PC-3 (cell line): Measurements from ENCODE around the gene RHBDD1. TPM values are rescaled to one million over a fixed set of nuclear protein-coding genes. Genes with fewer than 3 reads are reported as not detected.
A peak's percentile ranks its signal among the peaks of the same experiment; 100 is the strongest.

Experiments
- ATAC-seq: fragments of 200-7000 bp; cut with Tn5 transposase; 2 replicates; pipeline ENCODE4 v1.9.1; 2020; ENCODE audit warnings: mild to moderate bottlenecking, moderate library complexity
- BruUV-seq: library from RNA; stranded (reverse); fragments of 400-500 nt; replicated peaks from 2 replicates; lab custom pipeline; 2021; lab: Mats Ljungman, UMichigan
- CTCF ChIA-PET: fragments of 300-600 bp; sonication (Branson Sonifier 250); formaldehyde crosslinking; loops from one replicate; lab custom pipeline; 2022; ENCODE audit warnings: antibody characterized with exemption; lab: Charles Lee
- POLR2A ChIA-PET: fragments of 300-600 bp; sonication (Branson Sonifier 250); formaldehyde crosslinking; loops from one replicate; lab custom pipeline; 2022; ENCODE audit warnings: antibody characterized with exemption; ENCODE audit not compliant: unreplicated experiment; lab: Charles Lee
- DNase-seq: peaks from one replicate; pipeline ENCODE4 v3.0.0-alpha.2; 2015
- H2AFZ ChIP-seq: fragments of 300-600 bp; sonication (generic); 2 replicates; pipeline ENCODE4 v1.6.0; 2016; ENCODE audit warnings: antibody characterized with exemption, low read length
- H3F3A ChIP-seq: fragments of 300-600 bp; sonication (generic); one replicate; pipeline ENCODE4 v1.6.0; 2017; ENCODE audit warnings: antibody characterized with exemption, low read length, control low read depth, mild to moderate bottlenecking; ENCODE audit not compliant: unreplicated experiment
- H3K27ac ChIP-seq: fragments of 300-600 bp; sonication (generic); 2 replicates; pipeline ENCODE4 v1.5.1; 2016; ENCODE audit warnings: mild to moderate bottlenecking, low read length
- H3K27me3 ChIP-seq: fragments of 300-600 bp; sonication (generic); 2 replicates; pipeline ENCODE4 v1.6.1; 2016; ENCODE audit warnings: low read length, mixed read lengths
- H3K36me3 ChIP-seq: fragments of 300-600 bp; sonication (generic); 2 replicates; pipeline ENCODE4 v1.6.1; 2016; ENCODE audit warnings: low read depth, mixed run types, low read length, mixed read lengths
- H3K4me1 ChIP-seq: fragments of 300-600 bp; sonication (generic); 2 replicates; pipeline ENCODE4 v1.5.1; 2016; ENCODE audit warnings: low read length; ENCODE audit not compliant: insufficient read depth
- H3K4me2 ChIP-seq: fragments of 300-600 bp; sonication (generic); 2 replicates; pipeline ENCODE4 v1.6.0; 2016; ENCODE audit warnings: low read length
- H3K4me3 ChIP-seq: fragments of 300-600 bp; sonication (generic); 2 replicates; pipeline ENCODE4 v1.5.1; 2016; ENCODE audit warnings: mild to moderate bottlenecking, low read length, mixed read lengths
- H3K79me2 ChIP-seq: fragments of 300-600 bp; sonication (generic); 2 replicates; pipeline ENCODE4 v1.6.1; 2017; ENCODE audit warnings: low read length, mixed read lengths
- H3K9ac ChIP-seq: fragments of 300-600 bp; sonication (generic); 2 replicates; pipeline ENCODE4 v1.6.0; 2016; ENCODE audit warnings: mild to moderate bottlenecking, low read length
- H3K9me2 ChIP-seq: fragments of 300-600 bp; sonication (generic); replicated peaks from 2 replicates; pipeline ENCODE4 v1.6.1; 2016; ENCODE audit warnings: mixed run types, low read length, mixed read lengths
- H3K9me3 ChIP-seq: fragments of 300-600 bp; sonication (generic); 2 replicates; pipeline ENCODE4 v1.6.1; 2016; ENCODE audit warnings: low read length, mixed read lengths
- H4K20me1 ChIP-seq: fragments of 300-600 bp; sonication (generic); 2 replicates; pipeline ENCODE4 v1.6.1; 2016; ENCODE audit warnings: low read length, mixed read lengths
- EZH2 ChIP-seq: fragments of 300-600 bp; sonication (generic); IDR thresholded peaks from one replicate; pipeline ENCODE4 v1.6.1; 2017; ENCODE audit warnings: antibody characterized with exemption, mild to moderate bottlenecking, low read length; ENCODE audit not compliant: unreplicated experiment
- EZH2phosphoT487 ChIP-seq: fragments of 300-600 bp; sonication (generic); IDR thresholded peaks from 2 replicates; pipeline ENCODE4 v1.6.1; 2018; ENCODE audit warnings: mild to moderate bottlenecking, antibody characterized with exemption, low read length, borderline replicate concordance
- intact Hi-C: fragments of 100-400 bp; cut with micrococcal nuclease; formaldehyde crosslinking; loops from 2 replicates; pipeline ENCODE4 v1.9.0; 2023
- total RNA-seq: library from RNA; depleted of rRNA; stranded (reverse); fragments of >200 nt; gene quantifications from 2 replicates; pipeline ENCODE4 v1.2.3, GENCODE V29; 2014
- TF ChIP-seq, protein P1 (sequence below): fragments of 300-600 bp; sonication (generic); conservative IDR thresholded peaks from 2 replicates; pipeline ENCODE4 v1.5.1; 2017; ENCODE audit warnings: antibody characterized with exemption, low read depth, mild to moderate bottlenecking, low read length

Gene RHBDD1
- total RNA-seq, 1 experiment from 2014 or later = 9.1 TPM

DNA sequence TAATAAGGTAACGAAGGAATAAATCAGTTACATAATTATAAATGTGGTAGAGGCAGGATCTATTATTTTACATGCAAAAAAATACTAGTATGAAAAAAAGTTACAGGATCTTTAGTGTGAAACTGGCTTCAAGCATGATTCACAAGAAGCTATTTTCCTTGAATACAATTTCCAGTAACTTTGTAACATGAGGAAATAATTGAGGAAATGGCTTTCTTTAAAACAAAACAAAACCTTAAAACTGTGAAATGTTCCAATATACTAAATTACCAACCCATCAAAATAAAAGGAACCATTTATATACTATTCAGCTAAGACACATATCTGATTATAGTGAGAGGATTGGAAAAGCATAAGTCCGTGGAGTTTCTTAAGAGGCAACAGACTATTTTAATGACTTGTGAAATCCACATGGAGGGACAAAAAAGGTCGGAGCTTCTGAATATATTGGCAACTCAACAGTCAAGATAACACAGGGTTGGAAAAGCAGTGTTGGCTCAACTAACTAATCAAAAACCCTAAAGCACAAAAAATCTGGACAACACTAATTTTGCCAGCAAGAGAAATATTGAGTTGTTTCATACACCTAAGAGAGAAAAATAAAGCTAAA lies 46.9 kb upstream of the RHBDD1 start:
- H3K9me3 ChIP-seq = no peaks in the 10 kb centered on the region
- H3K9me2 ChIP-seq = no peaks in the 10 kb centered on the region
- peaks cover 53% of the 10 kb centered on the region for H3K36me3 ChIP-seq
- no peaks in the 10 kb centered on the region for H3F3A ChIP-seq
- peaks cover 93% of the 10 kb centered on the region for H3K79me2 ChIP-seq
- POLR2A ChIA-PET = interaction anchor here (0.5 kb wide), 1 partner anchor 169 kb away, joined by 5 read pairs; no protein-coding TSS in a partner anchor
- H3K4me3 ChIP-seq = no peak overlapping the region
- H3K9ac ChIP-seq = no peak overlapping the region
- no peak overlapping the region for H2AFZ ChIP-seq
- H4K20me1 ChIP-seq = peaks cover 15% of the 10 kb centered on the region
- DNase-seq = no peak
- intact Hi-C loops = no loop called here
- BruUV-seq = no TSS peak
- CTCF ChIA-PET = no interaction called here
- no peak overlapping the region for H3K27ac ChIP-seq
- TF ChIP-seq EZH2 = no peak
- no peak for TF ChIP-seq EZH2phosphoT487
- TF ChIP-seq, protein P1, sequence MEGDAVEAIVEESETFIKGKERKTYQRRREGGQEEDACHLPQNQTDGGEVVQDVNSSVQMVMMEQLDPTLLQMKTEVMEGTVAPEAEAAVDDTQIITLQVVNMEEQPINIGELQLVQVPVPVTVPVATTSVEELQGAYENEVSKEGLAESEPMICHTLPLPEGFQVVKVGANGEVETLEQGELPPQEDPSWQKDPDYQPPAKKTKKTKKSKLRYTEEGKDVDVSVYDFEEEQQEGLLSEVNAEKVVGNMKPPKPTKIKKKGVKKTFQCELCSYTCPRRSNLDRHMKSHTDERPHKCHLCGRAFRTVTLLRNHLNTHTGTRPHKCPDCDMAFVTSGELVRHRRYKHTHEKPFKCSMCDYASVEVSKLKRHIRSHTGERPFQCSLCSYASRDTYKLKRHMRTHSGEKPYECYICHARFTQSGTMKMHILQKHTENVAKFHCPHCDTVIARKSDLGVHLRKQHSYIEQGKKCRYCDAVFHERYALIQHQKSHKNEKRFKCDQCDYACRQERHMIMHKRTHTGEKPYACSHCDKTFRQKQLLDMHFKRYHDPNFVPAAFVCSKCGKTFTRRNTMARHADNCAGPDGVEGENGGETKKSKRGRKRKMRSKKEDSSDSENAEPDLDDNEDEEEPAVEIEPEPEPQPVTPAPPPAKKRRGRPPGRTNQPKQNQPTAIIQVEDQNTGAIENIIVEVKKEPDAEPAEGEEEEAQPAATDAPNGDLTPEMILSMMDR = no peak
- H3K4me2 ChIP-seq = peak overlapping the region; percentile 21; the same call in 1 of the 2 replicates
- no peaks in the 10 kb centered on the region for H3K27me3 ChIP-seq
- no peak for ATAC-seq
- H3K4me1 ChIP-seq = peaks cover 27% of the 10 kb centered on the region

DNA sequence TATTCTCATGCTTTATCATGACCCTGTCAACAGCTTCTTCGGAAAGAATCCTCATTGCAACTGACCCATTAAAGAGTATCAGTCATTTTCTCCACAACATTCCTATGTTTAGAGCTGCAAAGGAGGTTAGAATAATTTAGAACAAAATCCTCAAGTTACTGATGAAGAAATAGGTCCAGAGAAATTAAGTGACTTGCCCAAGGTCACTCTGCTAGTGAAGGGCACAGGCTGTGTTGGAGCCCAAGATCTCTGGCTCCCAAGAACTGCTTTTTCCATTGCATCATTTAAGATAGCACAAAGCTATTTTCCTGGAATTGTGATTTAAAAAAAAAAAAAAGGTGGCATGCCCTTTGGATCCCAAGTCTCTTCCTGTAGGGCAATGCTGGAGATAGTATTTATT lies 45.8 kb upstream of the RHBDD1 start:
- H3K4me3 ChIP-seq = no peak overlapping the region
- no peaks in the 10 kb centered on the region for H3K27me3 ChIP-seq
- no peak overlapping the region for H3K9ac ChIP-seq
- peak overlapping the region; percentile 97 for H3K4me2 ChIP-seq
- ChIA-PET CTCF (interaction anchor here (0.6 to 0.7 kb wide), 2 partner anchors 35 to 502 kb away, joined by 3 to 4 read pairs; no protein-coding TSS in a partner anchor), POLR2A (no interaction called here)
- H3K9me3 ChIP-seq = no peaks in the 10 kb centered on the region
- TF ChIP-seq EZH2phosphoT487 = no peak
- TF ChIP-seq, protein P1 = no peak
- TF ChIP-seq EZH2 = no peak
- ATAC-seq = no peak
- H3K36me3 ChIP-seq = peaks cover 54% of the 10 kb centered on the region
- BruUV-seq = no TSS peak
- intact Hi-C loops = loop anchor here (5.0 to 10.0 kb wide), 4 partner anchors 48 to 995 kb away; no protein-coding TSS in a partner anchor
- H3K9me2 ChIP-seq = no peaks in the 10 kb centered on the region
- H3K79me2 ChIP-seq = peaks cover 94% of the 10 kb centered on the region
- no peak for DNase-seq
- H3K4me1 ChIP-seq = peaks cover 27% of the 10 kb centered on the region
- no peaks in the 10 kb centered on the region for H3F3A ChIP-seq
- peaks cover 23% of the 10 kb centered on the region for H4K20me1 ChIP-seq
- no peak overlapping the region for H3K27ac ChIP-seq
- no peak overlapping the region for H2AFZ ChIP-seq

DNA sequence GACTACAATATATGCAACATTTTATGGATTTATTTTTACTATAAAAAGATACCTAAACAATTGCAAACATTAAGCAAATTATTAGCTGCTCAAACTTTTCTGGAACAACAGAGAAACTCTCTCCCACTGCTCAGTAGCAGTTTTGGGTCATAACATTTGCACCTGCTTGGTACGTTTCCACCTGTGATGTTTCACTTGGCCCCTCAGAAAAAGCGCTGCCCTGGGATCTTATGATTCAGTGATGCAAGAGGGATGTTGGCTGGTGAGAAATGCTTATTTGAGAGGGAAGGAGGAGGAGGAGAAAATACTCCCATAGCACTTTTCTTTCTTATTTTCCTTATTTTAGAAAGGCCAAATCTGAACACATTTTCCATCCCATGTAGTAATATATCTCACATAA lies 45.4 kb upstream of the RHBDD1 start:
- no peak for DNase-seq
- CTCF ChIA-PET = interaction anchor here (0.7 kb wide), 1 partner anchor 36 kb away, joined by 3 read pairs; no protein-coding TSS in a partner anchor
- H3K36me3 ChIP-seq = peaks cover 56% of the 10 kb centered on the region

More for the DNA sequence above, 45.4 kb upstream of the RHBDD1 start:
- Histone ChIP-seq H4K20me1 (peaks cover 23% of the 10 kb centered on the region), H2AFZ (no peak overlapping the region), H3K9me3 (no peaks in the 10 kb centered on the region), H3K4me2 (peak overlapping the region; percentile 97), H3K9ac (peak overlapping the region; percentile 96), H3K27me3 (no peaks in the 10 kb centered on the region), H3K4me3 (peak overlapping the region; percentile 88), H3F3A (no peaks in the 10 kb centered on the region), H3K27ac (peak overlapping the region; percentile 88; the same call in 1 of the 2 replicates), H3K9me2 (no peaks in the 10 kb centered on the region), H3K4me1 (peaks cover 31% of the 10 kb centered on the region), H3K79me2 (peaks cover 94% of the 10 kb centered on the region)
- intact Hi-C loops = loop anchor here (5.0 to 10.0 kb wide), 4 partner anchors 48 to 996 kb away; no protein-coding TSS in a partner anchor
- no peak for ATAC-seq
- TF ChIP-seq, protein P1 = no peak
- no peak for TF ChIP-seq EZH2phosphoT487
- TF ChIP-seq EZH2 = no peak
- POLR2A ChIA-PET = interaction anchor here (0.6 kb wide), 1 partner anchor 658 kb away, joined by 3 read pairs; no protein-coding TSS in a partner anchor
- no TSS peak for BruUV-seq
